Adrenal gland (tissue), 12 donors: Measurements from ENCODE around the gene TFB1M. TPM values are rescaled to one million over a fixed set of nuclear protein-coding genes. Genes with fewer than 3 reads are reported as not detected.
"Not testable (repeated sequence)": the region's sequence is repeated elsewhere in the genome, so short reads cannot be mapped to it uniquely, and the experiment has no call there.

Experiments used
- DNase-seq, 7 donors: peaks; one replicate each; pipeline ENCODE4 v3.0.0-alpha.2; 2019 to 2020
- H3K27ac ChIP-seq, 5 donors: fragments of 200-600 bp; sonication (generic) in 4 of 5; 1 replicate in 3 of 5; 2 replicates in 2 of 5; pipeline versions ENCODE4 v1.5.1 to v1.8.0; 2016 to 2020; ENCODE audit warnings: mild to moderate bottlenecking in 1 of 5
- H3K27me3 ChIP-seq: fragments of 200-600 bp; 2 replicates; pipeline ENCODE4 v1.8.0; 2021
- H3K36me3 ChIP-seq, 2 donors: fragments of 200-600 bp; replicated peaks in 1 of 2; 1 replicate in 1 of 2; 2 replicates in 1 of 2; pipeline versions ENCODE4 v1.5.1 to v1.8.0; 2018 to 2022
- H3K4me1 ChIP-seq, 2 donors: fragments of 200-600 bp; replicated peaks in 1 of 2; 1 replicate in 1 of 2; 2 replicates in 1 of 2; pipeline versions ENCODE4 v1.5.1 to v1.8.0; 2018 to 2021
- H3K4me3 ChIP-seq, 4 donors: fragments of 200-600 bp; sonication (generic) in 3 of 4; one replicate each; pipeline ENCODE4 v1.5.1; 2016 to 2018
- H3K9me3 ChIP-seq, 3 donors: fragments of 200-600 bp; sonication (generic) in 1 of 3; replicated peaks in 1 of 3; 1 replicate in 2 of 3; 2 replicates in 1 of 3; pipeline versions ENCODE4 v1.5.1 to v1.8.0; 2016 to 2021
- CTCF ChIP-seq, 6 experiments: fragments of 450-650 bp in 4 of 6; fragments of 200-600 bp in 2 of 6; sonication (generic) in 1 of 6; IDR thresholded peaks; 1 replicate in 5 of 6; 2 replicates in 1 of 6; pipeline versions ENCODE4 v1.5.1 to v1.8.0; 2016 to 2021; ENCODE audit warnings: antibody characterized with exemption in 6 of 6, mild to moderate bottlenecking in 2 of 6, moderate library complexity in 1 of 6
- POLR2A ChIP-seq, 2 donors: fragments of 450-650 bp; IDR thresholded peaks; one replicate each; pipeline ENCODE4 v1.6.1; 2017; ENCODE audit warnings: antibody characterized with exemption in 2 of 2, mild to moderate bottlenecking in 2 of 2, moderate library complexity in 1 of 2
- WGBS, 4 donors: extraction: QIAGEN DNeasy Blood & Tissue Kit in 2 of 4; methylation state at CpG; one replicate each; pipeline versions ENCODE4 v1.1.5 to v1.1.7; 2013 to 2017; 5-methylcytosine and 5-hydroxymethylcytosine counted together
- intact Hi-C, 2 donors: fragments of 100-400 bp; cut with DNase I; formaldehyde crosslinking; loops; one replicate each; pipeline versions ENCODE4 v1.14.1 to v1.15.0; 2022 to 2023
- polyA plus RNA-seq, 3 donors: library from polyadenylated mRNA; stranded (reverse); fragments of 200-250 nt in 2 of 3; fragments of 350-450 nt in 1 of 3; fragmentation: Illumina TruSeq in 1 of 3; extraction: RNeasy Lipid Tissue Mini Kit (QIAGEN cat#74804) in 1 of 3; gene quantifications; one replicate each; pipeline ENCODE4 v1.2.3, GENCODE V29; 2013 to 2014
- total RNA-seq, 9 donors: library from RNA; depleted of rRNA in 4 of 9; stranded (reverse); fragments of >200 nt in 4 of 9; fragments of 120-200 nt in 1 of 9; fragmentation: NEBNext Ultra II Directional in 1 of 9; extraction: Animal tissue kit (Norgen Biotek cat#: 25700) in 1 of 9; gene quantifications; one replicate each; pipeline versions ENCODE4 v1.1.0 to v1.2.4, GENCODE V29; 2013 to 2023
- donor health status: healthy with polysubstance abuse.
- donor health status: Bipolar disorder and iron deficiency.
- donor health status: DM: yes; HTN: yes; CAD: no.
- donor health status: DM: no; HTN: no; CAD: no.
- donor health status: DM: no; HTN: no; CAD: no.
- donor health status: DM: yes; HTN: yes; CAD: no.

Gene TFB1M
- total and polyA plus RNA-seq, 12 donors: 17.1 to 74.8 (median 49.8) TPM

- Histone ChIP-seq H3K4me3 (peak overlapping the region; percentile 69 to 83 (median 78)), H3K27ac (peak overlapping the region; percentile 23 to 94 (median 87)), H3K9me3 (no peaks in the 10 kb centered on the region), H3K4me1 (peaks cover 0 to 23% of the 10 kb centered on the region in 2 donors), H3K36me3 (peaks cover 0 to 6% of the 10 kb centered on the region in 2 donors), H3K27me3 (no peaks in the 10 kb centered on the region)
- intact Hi-C loops: loop anchor here in 1 of 2 donors (10.0 kb wide), 1 partner anchor 139 kb away; no protein-coding TSS in a partner anchor
- TF ChIP-seq CTCF (IDR thresholded peaks at IDR 0.05): no peak
- peak in 1 of 7 donors; percentile 7 for DNase-seq
- WGBS, 4 donors: 1 to 2% (median 1%) methylated on average over 12 to 15 of the region's 15 CpGs
These were observed 637 bp downstream of the TFB1M start for GRCh38 chr6:155313602-155314091.

- not testable (repeated sequence) for H3K27me3 ChIP-seq, H3K27ac ChIP-seq, H3K9me3 ChIP-seq, DNase-seq, H3K4me3 ChIP-seq
- Histone ChIP-seq H3K36me3 (peaks cover 0 to 11% of the 10 kb centered on the region in 2 donors), H3K4me1 (peaks cover 0 to 23% of the 10 kb centered on the region in 2 donors)
- 91 to 94% (median 93%) methylated on average over 7 of the region's 7 CpGs for WGBS, 4 donors
- intact Hi-C loops: loop anchor here in 1 of 2 donors (10.0 kb wide), 1 partner anchor 138 kb away; no protein-coding TSS in a partner anchor
These were observed 1.3 kb downstream of the TFB1M start for GRCh38 chr6:155312950-155313349.

- Histone ChIP-seq H3K9me3 (no peaks in the 10 kb centered on the region), H3K27ac (no peak overlapping the region), H3K4me1 (peaks cover 0 to 23% of the 10 kb centered on the region in 2 donors), H3K4me3 (no peak overlapping the region), H3K36me3 (peaks cover 0 to 11% of the 10 kb centered on the region in 2 donors), H3K27me3 (no peaks in the 10 kb centered on the region)
- TF ChIP-seq CTCF (IDR thresholded peaks at IDR 0.05) (no peak), POLR2A (IDR thresholded peaks at IDR 0.05) (no peak)
- WGBS, 4 donors: 92 to 98% (median 95%) methylated on average over 2 of the region's 2 CpGs
- intact Hi-C loops: loop anchor here in 1 of 2 donors (10.0 kb wide), 1 partner anchor 137 kb away; no protein-coding TSS in a partner anchor
- no peak for DNase-seq
These were observed 2.7 kb downstream of the TFB1M start for GRCh38 chr6:155311583-155311982.

GRCh38 chr6:155311086-155311485 is 3.2 kb downstream of the TFB1M start:
- no peak for DNase-seq
- WGBS, 4 donors: 42 to 69% (median 59%) methylated on average over 6 of the region's 6 CpGs
- H3K4me1 ChIP-seq: peaks cover 0 to 23% of the 10 kb centered on the region in 2 donors
- no peaks in the 10 kb centered on the region for H3K27me3 ChIP-seq
- peaks cover 0 to 11% of the 10 kb centered on the region in 2 donors for H3K36me3 ChIP-seq
- intact Hi-C loops: loop anchor here in 1 of 2 donors (10.0 kb wide), 1 partner anchor 136 kb away; no protein-coding TSS in a partner anchor
- H3K9me3 ChIP-seq: no peaks in the 10 kb centered on the region
- no peak overlapping the region for H3K27ac ChIP-seq
- TF ChIP-seq CTCF (IDR thresholded peaks at IDR 0.05) (no peak), POLR2A (IDR thresholded peaks at IDR 0.05) (no peak)
- H3K4me3 ChIP-seq: no peak overlapping the region

GRCh38 chr6:155310596-155310995 is 3.7 kb downstream of the TFB1M start:
- no peak for DNase-seq
- WGBS, 4 donors: 34 to 50% (median 43%) methylated on average over 2 of the region's 2 CpGs
- H3K9me3 ChIP-seq: no peaks in the 10 kb centered on the region
- peaks cover 0 to 18% of the 10 kb centered on the region in 2 donors for H3K4me1 ChIP-seq
- H3K27me3 ChIP-seq: no peaks in the 10 kb centered on the region
- no peak overlapping the region for H3K4me3 ChIP-seq
- peaks cover 0 to 11% of the 10 kb centered on the region in 2 donors for H3K36me3 ChIP-seq
- TF ChIP-seq POLR2A (IDR thresholded peaks at IDR 0.05) (no peak), CTCF (IDR thresholded peaks at IDR 0.05) (no peak)
- no peak overlapping the region for H3K27ac ChIP-seq
- intact Hi-C loops: loop anchor here in 1 of 2 donors (10.0 kb wide), 1 partner anchor 136 kb away; no protein-coding TSS in a partner anchor
